Cardiac muscle cell (in vitro differentiated cells and primary cell): ENCODE measurements around the gene C19orf47. TPM values are rescaled to one million over a fixed set of nuclear protein-coding genes. Genes with fewer than 3 reads are reported as not detected.
A peak's percentile ranks its signal among the peaks of the same experiment; 100 is the strongest.

Experiments
- DNase-seq, 2 donors: peaks; one replicate each; pipeline versions ENCODE4 v3.0.0 to v3.0.0-alpha.2; 2010 to 2017; ENCODE audit warnings: low read depth in 1 of 2, low spot score in 1 of 2
- H3K27ac ChIP-seq: fragments of 200-600 bp; sonication (generic); 2 replicates; pipeline ENCODE4 v1.5.1; 2016
- H3K27me3 ChIP-seq: fragments of 200-600 bp; sonication (generic); 2 replicates; pipeline ENCODE4 v1.6.0; 2016; ENCODE audit warnings: control low read depth
- H3K36me3 ChIP-seq: fragments of 200-600 bp; sonication (generic); 2 replicates; pipeline ENCODE4 v1.5.1; 2016; ENCODE audit warnings: control low read depth
- H3K4me1 ChIP-seq: fragments of 200-600 bp; sonication (generic); 2 replicates; pipeline ENCODE4 v1.8.1; 2017; ENCODE audit warnings: low read depth, mild to moderate bottlenecking, mixed run types
- H3K4me3 ChIP-seq: fragments of 200-600 bp; sonication (generic); 2 replicates; pipeline ENCODE4 v1.5.1; 2016; ENCODE audit warnings: mild to moderate bottlenecking
- H3K9me3 ChIP-seq: fragments of 200-600 bp; sonication (generic); 2 replicates; pipeline ENCODE4 v1.5.1; 2017; ENCODE audit warnings: low read depth, mild to moderate bottlenecking, control low read depth
- polyA plus RNA-seq: library from polyadenylated mRNA; unstranded; fragments of >200 nt; fragmentation: Nextera tagmentation; extraction: Ambion mirVana; gene quantifications from 2 replicates; pipeline ENCODE4 v1.2.1, GENCODE V29; 2016
- total RNA-seq: library from RNA; depleted of rRNA; stranded (reverse); fragments of >200 nt; gene quantifications from 2 replicates; pipeline ENCODE4 v1.2.3, GENCODE V29; 2016
- TF ChIP-seq, protein P1 (sequence below): IDR thresholded peaks from 2 replicates; pipeline ENCODE4 v1.5.1; 2012; ENCODE audit warnings: low read depth, mild to moderate bottlenecking, low read length

C19orf47 gene
- total and polyA plus RNA-seq, 2 experiments from 2014 or later, result 16.4 to 20.3 TPM

DNA sequence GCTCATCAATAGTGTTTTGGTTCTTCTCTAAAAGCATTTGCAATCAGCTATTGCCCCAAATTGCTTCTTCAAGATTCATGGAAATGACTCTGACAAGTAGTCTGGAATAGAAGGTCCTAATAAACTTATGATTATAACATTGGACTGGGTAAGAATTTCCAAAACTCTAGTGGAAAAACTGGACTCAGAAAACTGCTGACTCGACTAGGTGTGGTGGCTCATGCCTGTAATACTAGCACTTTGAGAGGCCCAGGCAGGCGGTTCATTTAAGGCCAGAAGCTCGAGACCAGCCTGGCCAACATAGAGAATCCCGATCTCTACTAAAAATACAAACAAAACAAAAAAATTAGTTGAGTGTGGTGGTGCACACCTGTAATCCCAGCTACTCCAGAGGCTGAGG lies 47.5 kb downstream of the C19orf47 start:
- TF ChIP-seq, protein P1, sequence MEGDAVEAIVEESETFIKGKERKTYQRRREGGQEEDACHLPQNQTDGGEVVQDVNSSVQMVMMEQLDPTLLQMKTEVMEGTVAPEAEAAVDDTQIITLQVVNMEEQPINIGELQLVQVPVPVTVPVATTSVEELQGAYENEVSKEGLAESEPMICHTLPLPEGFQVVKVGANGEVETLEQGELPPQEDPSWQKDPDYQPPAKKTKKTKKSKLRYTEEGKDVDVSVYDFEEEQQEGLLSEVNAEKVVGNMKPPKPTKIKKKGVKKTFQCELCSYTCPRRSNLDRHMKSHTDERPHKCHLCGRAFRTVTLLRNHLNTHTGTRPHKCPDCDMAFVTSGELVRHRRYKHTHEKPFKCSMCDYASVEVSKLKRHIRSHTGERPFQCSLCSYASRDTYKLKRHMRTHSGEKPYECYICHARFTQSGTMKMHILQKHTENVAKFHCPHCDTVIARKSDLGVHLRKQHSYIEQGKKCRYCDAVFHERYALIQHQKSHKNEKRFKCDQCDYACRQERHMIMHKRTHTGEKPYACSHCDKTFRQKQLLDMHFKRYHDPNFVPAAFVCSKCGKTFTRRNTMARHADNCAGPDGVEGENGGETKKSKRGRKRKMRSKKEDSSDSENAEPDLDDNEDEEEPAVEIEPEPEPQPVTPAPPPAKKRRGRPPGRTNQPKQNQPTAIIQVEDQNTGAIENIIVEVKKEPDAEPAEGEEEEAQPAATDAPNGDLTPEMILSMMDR, result no peak
- H3K27ac ChIP-seq, result no peak overlapping the region
- no peak for DNase-seq
- no peak overlapping the region for H3K4me3 ChIP-seq
- no peaks in the 10 kb centered on the region for H3K4me1 ChIP-seq
- H3K27me3 ChIP-seq, result no peaks in the 10 kb centered on the region
- no peaks in the 10 kb centered on the region for H3K36me3 ChIP-seq
- no peaks in the 10 kb centered on the region for H3K9me3 ChIP-seq

DNA sequence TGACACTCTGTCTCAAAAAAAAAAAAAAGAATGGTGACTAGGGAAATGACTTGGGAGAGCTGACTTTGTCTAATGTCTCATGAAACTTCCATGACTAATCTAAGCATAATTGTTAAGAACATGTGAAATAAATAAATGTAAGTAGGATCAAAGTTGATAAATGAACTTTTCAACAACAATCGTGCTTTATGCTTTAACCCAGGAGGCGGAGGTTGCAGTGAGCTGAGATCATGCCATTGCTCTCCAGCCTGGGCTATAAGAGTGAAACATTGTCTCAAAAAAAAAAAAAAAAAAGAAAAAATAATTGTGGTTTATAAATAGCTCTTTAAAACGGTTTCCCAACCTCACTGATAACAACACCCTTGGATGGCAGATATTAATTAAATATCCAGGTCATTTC lies 50.2 kb downstream of the C19orf47 start:
- no peaks in the 10 kb centered on the region for H3K4me1 ChIP-seq
- H3K27me3 ChIP-seq, result no peaks in the 10 kb centered on the region
- no peaks in the 10 kb centered on the region for H3K36me3 ChIP-seq
- TF ChIP-seq, protein P1, result no peak
- no peak for DNase-seq
- no peak overlapping the region for H3K27ac ChIP-seq
- H3K4me3 ChIP-seq, result no peak overlapping the region
- H3K9me3 ChIP-seq, result no peaks in the 10 kb centered on the region

DNA sequence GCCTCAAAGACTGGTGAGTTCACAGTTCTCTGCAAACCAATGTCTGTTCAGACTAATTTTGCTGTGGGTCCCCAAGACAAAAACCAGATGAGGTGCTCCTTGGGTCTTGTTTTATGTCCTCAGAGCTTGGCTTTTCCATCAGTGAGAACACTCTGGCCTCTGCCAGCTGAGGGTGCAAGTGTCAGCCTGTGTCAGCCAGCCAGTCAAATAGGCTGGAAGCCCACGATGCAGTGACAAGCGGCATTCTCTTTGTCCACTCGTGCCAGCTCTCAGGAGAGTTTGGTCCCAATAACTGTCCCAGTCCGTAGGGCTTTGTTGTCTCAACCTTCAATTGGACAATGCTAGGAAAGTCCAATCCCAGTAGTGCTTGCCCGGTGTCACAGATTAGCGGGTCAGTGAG lies 53.6 kb downstream of the C19orf47 start:
- TF ChIP-seq, protein P1, result no peak
- no peak for DNase-seq
- Histone ChIP-seq H3K36me3 (no peaks in the 10 kb centered on the region), H3K27me3 (no peaks in the 10 kb centered on the region), H3K4me1 (no peaks in the 10 kb centered on the region), H3K9me3 (no peaks in the 10 kb centered on the region), H3K4me3 (no peak overlapping the region), H3K27ac (peak overlapping the region; percentile 17)

DNA sequence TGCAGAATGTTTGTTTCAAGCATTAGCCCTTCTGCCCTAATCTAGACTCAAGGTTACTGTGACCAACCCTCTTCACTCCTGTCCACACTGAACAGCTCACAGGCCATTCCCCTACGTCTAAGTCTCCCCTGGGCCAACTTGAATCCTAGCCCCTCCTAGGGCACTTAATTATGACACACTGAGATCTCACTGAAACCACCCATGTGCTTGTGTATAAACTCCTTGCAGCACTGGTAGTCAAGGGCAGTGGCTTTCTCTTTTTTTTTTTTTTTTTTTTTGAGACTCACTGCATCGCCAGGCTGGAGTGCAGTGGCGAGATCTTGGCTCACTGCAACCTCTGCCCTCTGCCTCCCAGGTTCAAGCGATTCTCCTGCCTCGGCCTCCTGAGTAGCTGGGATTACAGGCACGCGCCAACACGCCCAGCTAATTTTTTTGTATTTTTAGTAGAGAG lies 61.2 kb downstream of the C19orf47 start:
- TF ChIP-seq, protein P1, result no peak
- no peak overlapping the region for H3K4me3 ChIP-seq
- DNase-seq, result peak in 1 of 2 donors; percentile 41
- H3K27me3 ChIP-seq, result no peaks in the 10 kb centered on the region
- H3K9me3 ChIP-seq, result no peaks in the 10 kb centered on the region
- H3K27ac ChIP-seq, result peak overlapping the region; percentile 85
- no peaks in the 10 kb centered on the region for H3K36me3 ChIP-seq
- H3K4me1 ChIP-seq, result peaks cover 19% of the 10 kb centered on the region

DNA sequence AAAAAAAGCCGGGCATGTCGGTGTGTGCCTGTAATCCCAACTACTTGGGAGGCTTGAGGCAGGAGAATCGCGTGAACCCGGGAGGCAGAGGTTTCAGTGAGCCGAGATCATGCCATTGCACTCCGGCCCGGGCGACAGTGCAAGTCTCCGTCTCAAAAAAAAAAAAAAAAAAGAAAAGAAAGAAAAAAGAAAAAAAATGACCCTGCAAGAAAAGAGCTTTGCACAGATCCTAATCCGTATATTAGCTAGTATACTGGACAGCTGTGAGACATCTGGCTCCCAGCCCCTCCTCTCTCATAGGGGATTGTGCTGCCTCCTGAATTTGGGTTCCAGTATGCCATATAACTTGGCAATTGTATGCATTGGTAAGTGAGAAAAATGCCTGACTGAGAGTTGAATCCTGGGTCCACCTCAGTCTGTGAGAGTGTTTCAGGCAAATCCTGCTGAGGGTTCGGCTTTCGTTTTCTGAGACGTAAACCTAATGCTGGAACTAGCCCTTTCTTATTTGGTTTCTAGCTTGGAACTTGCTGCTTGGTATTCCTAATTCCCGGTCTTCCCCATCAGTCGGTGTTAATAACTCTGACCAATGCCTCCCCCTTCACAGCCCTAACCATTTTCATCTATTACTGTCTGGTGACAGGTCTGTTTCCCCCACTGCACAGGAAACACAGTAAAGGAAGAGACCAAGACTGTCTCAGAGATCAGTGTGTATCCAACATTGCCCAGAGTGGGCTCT lies 61.8 kb downstream of the C19orf47 start:
- Histone ChIP-seq H3K4me1 (peaks cover 19% of the 10 kb centered on the region), H3K36me3 (no peaks in the 10 kb centered on the region), H3K27me3 (no peaks in the 10 kb centered on the region), H3K4me3 (no peak overlapping the region), H3K27ac (peak overlapping the region; percentile 98), H3K9me3 (no peaks in the 10 kb centered on the region)
- TF ChIP-seq, protein P1, result no peak
- DNase-seq, result no peak
